GM19324 (cell line): ENCODE results near the gene PPP1R18.
A peak's percentile ranks its signal among the peaks of the same experiment; 100 is the strongest.

Experiments used
- ATAC-seq: cut with Tn5 transposase; IDR thresholded peaks from one replicate; pipeline ENCODE4 v1.9.1; 2021; ENCODE audit warnings: mild to moderate bottlenecking, moderate library complexity; ENCODE audit not compliant: unreplicated experiment, low FRiP score

PPP1R18 gene

GRCh38 chr6:30689022-30689865 lies 2.8 kb upstream of the PPP1R18 start:
- no peak for ATAC-seq

DNA sequence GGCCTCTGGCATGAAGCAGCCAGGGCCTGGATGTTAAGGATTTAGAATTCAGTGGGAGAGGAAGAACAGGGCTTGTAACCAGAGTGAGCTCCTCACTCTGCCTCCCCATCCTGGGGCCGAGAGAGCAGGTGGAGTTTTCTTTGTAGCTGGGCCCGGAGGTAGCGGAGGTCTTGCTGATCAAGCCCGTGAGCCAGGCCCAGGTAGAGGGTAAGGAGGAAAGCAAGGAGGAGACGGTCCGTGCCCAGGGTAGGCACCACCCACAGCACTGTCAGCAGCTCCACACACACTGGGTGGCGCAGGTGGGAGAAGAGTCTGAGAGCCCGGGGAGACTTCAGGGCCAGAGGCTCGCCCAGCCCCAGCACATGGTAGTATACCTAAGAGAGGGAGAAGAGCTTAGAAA lies 2.1 kb upstream of the PPP1R18 start:
- ATAC-seq = no peak

- ATAC-seq = no peak
Measured at GRCh38 chr6:30687659-30688431, 1.4 kb upstream of the PPP1R18 start.

- ATAC-seq = peak; percentile 41
Measured at GRCh38 chr6:30686908-30687658, 638 bp upstream of the PPP1R18 start.

- ATAC-seq = no peak
Measured at GRCh38 chr6:30685157-30686008, 1.1 kb downstream of the PPP1R18 start.

DNA sequence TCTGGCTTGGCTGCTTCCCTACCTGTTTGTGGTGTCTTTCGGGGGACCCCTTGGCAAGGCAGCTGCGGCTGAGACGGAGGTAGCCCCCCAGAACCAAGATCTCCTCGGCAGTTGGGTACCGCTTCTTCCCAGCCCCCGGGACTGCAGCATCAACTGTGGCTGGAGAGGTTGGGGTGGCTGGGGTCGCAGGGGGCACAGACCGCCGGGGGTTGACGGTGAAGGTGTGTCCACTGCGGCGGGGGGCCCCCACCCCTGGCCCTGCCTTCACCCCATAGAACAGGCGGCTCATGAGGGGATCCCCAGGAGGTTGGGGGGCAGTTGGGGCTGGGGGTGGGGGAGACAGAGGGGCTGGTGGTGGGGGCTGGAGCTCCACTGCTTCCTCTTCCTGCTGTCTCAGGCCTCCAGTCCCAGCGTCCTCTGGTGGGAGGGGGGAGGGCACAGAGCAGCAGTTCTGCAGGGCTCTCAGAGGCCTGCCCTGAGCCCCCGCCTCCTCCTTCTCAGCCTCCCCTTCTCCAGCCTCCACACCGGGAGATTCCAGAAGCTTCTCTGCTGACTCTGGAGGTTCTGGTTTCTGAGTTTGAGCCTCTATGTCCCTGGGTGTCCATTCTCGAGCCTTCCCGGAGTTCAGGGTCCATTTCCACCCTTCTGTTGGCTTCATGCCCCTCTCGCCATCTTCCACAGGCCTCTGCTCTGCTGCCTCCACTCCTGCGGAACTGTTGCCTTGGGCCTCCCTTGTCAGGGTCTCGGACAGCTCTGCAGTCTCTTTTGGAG lies 1.9 kb downstream of the PPP1R18 start:
- ATAC-seq = no peak

- no peak for ATAC-seq
Measured at GRCh38 chr6:30683980-30684338, 2.5 kb downstream of the PPP1R18 start.

DNA sequence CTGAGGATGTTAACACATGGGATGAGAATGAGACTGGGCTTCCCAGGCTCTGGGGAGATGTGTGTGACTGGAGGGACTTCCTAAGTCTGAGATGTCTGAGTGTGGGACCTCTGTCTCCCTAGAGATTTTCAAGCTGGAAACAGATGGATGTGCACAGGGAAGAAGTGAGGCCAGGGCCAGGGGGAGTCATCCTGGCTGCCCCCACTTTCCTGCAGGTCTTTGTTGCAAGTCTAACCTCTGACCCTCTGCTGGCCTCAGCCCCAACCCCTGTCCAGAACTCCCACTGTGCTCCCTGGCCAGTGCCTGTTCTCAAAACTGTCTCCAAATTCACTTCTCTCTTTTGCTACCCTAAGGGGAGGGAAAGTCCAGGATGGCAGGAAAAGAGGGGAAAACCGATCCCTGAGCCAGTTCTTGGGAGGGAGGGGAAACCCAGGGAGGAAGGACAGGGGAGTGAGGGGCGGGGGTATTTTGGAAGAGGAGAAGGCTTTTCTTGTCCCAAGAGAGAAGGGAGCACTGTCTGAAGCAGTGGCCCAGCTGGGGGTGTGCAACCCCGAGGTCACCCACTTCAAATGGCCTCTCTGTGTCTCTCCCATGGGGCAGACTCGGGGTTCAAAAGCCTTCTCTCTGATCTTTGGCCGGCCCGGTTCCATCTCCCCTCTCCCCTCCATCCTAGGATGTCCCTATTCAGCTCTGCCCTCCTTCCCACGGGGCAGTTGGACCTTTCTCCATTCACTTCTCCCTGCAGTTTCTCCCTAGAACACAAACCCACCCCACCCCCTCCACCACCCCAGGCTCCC lies 3.1 kb downstream of the PPP1R18 start:
- no peak for ATAC-seq

- ATAC-seq = peak; percentile 51
Measured at GRCh38 chr6:30682143-30683117, 4.0 kb downstream of the PPP1R18 start.

GRCh38 chr6:30681766-30682142 lies 4.7 kb downstream of the PPP1R18 start:
- ATAC-seq = no peak

DNA sequence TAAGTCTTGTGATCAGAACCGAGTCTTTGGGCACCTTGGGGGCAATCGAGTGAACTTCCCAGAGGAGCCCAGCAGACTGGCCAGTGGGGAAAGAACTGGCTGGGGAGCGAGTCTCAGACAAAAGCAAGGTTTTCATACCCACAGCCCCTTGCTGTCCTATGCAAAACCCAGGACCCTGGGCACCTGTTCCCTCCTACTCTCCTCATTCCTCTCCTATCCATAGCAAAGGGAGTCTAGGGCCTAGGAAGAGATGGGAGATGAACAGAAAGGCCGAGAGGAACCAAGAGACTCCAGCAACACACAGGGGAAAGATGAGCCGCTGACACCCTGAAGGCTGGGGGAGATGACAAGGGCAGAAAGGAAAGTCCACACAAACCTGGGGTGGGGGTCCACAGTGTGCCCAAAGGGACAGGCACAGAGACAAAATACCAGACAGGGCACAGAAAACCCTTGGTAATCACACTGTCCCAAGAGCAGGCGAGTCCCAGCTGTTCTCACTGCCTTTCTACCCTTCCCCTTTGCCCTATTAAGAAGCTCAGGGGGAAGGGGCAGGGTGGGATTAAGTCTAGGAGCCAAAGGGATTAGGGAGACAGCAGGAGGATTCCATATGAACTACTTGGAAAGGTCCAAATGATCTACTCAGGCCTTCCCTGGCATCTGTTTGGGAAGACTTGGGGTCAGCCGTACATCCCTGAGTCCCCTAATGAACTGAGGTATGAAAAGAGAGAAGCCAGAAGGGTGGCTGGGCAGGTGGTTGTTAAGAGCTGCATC lies 6.5 kb downstream of the PPP1R18 start:
- ATAC-seq = no peak

GRCh38 chr6:30678964-30679726 lies 7.3 kb downstream of the PPP1R18 start:
- peak; percentile 39 for ATAC-seq

DNA sequence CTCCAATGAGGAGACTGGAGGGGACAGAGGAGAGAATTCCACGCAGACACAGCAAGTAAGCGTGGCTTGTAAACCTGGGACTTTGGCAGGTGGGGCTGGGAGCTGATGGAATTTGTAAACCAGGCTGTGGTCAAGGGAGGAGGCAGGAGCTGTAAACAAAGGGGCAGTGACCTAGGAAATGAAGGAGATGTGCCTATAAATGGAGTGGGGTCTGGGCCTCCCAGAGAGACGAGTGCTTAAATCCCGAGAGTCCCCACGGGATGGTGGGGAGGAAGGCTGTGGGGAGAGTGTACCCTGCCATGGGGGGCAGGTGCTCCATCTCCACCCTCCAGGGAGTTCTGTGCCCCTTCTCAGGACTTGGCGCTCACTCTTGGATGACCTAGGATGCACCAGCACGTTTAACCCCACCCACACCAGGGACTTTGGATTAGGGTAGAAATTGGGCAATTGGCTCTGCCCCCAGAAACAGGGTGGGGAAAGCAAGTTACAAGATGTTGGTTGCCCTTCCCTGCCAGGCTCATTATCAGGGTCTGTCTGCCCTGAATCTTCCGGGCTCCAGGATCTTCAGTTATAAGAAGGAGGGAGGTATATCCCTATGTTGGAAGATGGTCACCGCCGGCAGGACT lies 9.7 kb downstream of the PPP1R18 start:
- no peak for ATAC-seq

GRCh38 chr6:30672445-30673253 lies 13.8 kb downstream of the PPP1R18 start, which contains the start of gene DHX16:
DHX16 (minus strand) TSS chr6:30673006; CDS start chr6:30672841, 165 bp downstream.
- peak; percentile 86 for ATAC-seq
